HTERT RPE-1 (cell line): ENCODE results near the gene OR2AG2.

Experiments used
- in situ Hi-C: fragments of 300-500 bp; cut with MboI; formaldehyde crosslinking; loops from 4 replicates; pipeline ENCODE4 v1.14.3; 2020; ENCODE audit warnings: low sequenced_read_pairs

Gene OR2AG2

DNA sequence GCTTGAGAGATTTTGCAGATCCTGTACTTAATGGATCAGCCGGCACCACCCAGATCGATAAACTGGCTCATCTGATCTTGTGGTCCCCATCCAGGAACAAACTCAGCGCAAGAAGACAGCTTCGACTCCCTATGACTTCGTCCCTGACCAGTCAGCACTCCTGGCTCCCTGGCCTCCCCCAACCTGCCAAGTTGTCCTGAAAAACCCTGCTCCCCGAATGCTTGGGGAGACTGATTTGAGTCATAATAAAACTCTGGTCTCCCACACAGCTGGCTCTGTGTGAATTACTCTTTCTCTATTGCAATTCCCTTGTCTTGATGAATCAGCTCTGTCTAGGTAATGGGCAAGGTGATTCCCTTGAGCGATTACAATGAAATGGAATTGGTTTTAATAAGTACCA lies 29.5 kb downstream of the OR2AG2 start:
- in situ Hi-C loops = no loop called here

DNA sequence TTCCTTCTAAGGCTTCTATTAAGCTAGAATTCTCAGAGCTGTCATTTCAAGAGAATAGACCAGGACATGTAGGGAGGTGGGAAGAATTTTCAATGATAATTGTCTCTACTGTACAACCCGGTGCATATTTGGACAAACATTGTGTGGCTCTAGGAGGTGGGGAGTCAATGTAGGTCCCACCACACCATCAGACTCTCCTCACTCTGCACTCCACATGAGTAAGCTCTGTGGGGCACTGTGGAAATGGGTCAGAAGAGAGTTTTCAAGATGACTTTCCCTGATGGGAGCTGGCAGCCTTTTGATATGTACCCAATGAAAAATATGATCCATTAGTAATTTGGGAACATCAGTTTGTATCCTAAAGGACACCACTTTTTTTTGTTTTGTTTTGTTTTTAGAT lies 33.2 kb downstream of the OR2AG2 start:
- in situ Hi-C loops = no loop called here

DNA sequence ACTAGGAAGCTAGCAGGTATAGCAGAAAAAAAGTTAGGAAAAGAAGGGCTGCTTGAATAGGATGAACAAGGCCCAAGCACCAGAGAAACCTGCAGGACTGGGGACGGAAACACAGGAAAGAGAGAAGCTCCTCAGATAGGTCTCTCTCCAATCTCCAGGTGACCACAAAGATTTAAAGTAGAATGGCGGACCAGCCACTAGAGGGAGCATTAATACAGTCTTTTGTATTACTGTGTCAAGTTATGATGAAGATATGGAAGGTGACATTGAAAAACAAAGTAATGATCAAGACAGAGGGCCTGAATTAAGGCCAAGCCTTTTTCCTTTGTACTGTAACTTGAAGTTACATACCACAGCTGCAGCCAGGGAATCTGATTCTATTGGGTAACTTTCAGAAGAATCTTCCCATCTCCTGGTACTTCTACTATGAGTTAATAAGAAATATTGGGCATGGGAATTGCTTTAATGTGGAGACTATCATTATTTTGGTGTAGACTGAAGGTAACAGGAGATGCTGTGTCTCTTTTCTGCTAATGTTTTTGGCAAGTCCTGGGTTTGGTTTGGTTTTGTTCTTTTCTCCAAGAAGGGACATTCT lies 33.8 kb downstream of the OR2AG2 start:
- in situ Hi-C loops = no loop called here

DNA sequence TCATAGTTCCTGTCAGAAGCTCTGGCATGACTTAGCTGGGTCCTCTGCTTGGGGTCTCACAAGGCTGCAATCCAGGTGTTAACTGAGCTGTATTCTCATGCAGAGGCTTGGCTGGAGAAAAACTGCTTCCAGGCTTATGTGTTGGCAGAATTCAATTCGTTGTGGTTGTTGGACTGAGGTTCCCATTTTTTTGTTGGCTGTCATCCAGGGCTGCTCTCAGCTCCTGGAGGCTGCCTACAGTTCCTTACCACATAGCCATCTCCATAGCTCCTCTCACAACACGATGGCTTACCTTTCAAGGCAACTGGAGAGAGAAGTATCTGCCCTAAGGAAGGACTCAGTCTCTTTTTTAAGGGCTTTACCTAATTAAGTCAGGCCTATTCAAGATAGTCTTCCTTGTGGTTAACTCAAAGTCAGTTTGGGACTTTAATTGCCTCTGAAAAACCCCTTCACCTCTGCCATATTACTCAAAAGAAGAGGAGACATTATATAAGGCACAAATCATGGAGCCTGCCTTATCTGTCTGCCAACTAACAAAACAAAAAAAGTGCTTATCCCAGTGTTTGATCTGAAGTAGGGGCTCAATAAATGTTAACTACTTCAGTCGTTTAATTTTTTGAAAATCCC lies 35.2 kb downstream of the OR2AG2 start:
- in situ Hi-C loops = no loop called here

DNA sequence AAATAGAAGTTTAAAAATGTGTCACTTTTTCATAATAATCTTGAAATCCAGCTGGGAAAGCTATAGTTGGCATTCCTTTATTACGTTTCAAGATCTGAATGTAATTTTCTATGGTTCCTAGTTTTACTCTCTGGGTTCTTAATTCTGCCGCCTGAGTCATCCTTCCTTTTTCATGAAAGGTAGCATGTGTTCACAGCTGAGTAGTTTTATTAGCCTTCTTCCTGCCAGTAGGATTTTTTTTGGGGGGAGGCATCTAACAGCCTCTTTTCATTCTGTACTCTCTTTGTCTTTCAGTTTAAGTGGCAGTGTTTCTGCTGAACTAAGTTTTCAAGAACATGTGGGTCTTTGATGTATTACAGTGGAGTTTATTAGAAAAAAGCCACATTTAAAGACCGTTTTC lies 36.5 kb downstream of the OR2AG2 start:
- in situ Hi-C loops = no loop called here

DNA sequence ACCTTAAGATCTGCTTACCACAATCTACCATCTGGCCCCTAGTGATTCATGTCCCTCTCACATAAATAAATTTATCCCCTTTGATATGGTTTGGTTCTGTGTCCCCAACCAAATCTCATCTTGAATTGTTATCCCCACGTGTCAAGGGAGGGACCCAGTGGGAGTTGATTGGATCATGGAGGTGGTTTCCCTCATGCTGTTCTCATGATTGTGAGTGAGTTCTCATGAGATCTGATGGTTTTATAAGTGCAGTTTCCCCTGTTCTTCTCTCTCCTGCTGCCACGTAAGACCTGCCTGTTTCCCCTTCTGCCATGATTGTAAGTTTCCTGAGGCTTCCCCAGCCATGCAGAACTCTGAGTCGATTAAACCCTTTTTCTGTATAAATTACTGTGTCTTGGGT lies 37.2 kb downstream of the OR2AG2 start:
- in situ Hi-C loops = no loop called here

DNA sequence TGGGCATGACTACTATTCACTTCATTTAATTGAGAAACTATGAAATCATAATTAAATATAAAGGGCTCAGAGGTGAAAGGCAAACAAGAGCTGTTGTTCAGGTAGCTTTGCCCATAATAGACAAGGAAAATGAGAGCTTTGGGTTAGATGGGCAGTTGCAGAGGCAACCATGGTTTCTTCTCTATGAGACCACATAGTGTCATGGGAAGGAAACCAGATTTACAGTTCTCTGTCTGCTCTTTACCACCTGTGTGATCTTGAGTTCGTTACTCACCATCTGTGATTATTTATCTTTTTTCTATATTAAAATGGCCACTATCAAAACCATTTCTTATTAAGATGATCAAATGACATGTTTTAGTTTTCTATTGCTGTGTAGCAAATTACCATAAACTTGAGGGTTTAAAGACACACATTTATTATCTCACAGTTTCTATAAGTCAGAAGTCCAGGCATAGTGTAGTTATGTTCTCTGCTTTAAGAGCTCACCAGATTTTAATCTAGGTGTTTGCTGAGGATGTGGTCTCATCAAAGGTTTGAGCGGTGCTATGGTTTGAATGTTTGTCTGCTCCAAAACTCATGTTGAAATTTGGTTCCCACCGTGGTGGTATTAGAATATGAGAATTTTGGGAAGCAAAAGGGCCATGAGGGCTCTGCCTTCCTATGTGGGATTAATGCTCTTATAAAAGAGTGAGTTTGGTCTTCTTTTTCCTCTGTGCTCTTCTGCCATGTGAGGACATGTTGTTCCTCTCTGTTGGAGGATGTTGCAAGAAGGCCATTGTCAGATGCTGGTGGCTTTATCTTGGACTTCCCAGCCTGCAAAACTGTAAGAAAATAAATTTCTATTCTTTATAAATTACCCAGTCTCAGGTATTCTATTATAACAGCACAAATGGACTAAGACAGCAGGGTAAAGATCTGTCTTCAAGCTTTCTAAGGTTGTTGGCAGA lies 38.2 kb downstream of the OR2AG2 start:
- in situ Hi-C loops = no loop called here

DNA sequence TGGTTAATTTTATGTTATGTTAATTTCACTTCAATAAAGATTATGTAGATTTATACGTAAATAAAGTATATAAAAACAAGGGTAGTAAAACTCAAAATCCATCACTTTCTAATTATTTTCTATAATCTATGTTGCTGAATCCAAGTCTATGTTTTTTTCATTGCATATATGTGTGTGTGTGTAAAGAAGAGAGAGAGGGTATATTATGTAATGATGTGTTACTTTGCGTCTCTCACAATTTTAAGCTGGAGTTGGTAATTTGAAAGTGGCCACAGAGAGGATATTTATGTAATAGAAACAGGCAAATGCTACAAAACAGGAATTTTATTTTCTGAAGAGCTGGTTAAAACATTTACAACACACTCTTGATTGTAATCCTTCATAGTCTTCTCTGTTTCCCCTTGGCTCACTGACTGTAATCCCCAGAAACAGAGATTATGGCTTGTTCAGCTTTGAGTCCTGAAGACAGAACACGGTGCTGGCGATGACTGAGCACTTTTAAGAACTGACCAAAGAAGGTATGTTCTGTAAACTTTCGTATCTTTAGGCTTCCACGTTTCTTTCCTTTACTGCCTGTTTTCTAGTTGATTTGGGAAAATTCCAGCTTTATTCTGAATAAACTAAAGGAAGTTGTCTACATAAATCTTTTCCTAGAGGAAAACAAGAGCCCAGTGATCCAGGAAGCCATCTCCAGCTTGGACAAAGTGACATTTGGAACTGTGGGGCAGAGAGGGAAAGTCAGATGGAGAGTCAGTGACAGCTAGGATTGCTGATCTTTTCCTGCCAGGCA lies 43.6 kb downstream of the OR2AG2 start:
- in situ Hi-C loops = no loop called here

DNA sequence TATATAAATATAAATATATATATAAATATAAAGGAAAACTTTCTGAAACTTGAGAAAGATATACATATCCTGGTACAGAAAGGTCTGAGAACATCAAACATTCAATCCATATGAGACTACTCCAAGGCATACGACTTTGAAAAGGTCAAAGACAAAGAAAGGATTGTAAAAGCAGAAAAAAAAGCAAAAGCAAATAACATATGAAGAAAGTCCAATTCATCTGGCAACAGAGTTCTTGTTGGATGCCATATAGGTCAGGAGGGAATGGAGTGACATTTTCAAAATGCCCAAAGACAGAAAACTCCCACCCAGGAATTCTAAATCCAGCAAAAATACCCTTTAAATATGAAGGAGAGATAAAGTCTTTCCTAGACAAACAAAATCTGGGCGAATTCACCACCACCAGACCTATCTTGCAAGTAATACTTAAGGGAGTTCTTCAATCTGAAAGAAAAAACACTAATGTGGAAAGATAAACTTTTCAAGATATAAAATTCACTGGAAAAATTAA lies 46.3 kb downstream of the OR2AG2 start:
- in situ Hi-C loops = no loop called here

DNA sequence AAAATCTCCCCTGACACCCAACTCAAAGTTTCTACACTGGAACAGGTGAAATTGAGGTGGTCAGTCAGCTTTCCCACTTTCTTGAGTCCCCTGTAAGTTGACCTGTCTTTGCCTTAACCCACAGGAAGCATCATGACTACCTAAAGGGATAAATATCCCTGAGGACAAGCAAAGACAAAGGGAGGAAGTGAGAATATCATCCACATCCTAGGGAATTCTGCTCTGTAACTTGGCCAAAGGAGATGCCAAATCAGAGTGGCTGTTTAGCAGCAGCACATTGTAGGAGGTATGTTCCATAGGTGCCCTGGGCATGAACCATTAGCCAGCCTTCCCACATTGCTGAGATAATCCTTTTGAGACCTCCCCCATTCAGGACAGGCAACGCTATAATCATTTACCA lies 47.8 kb downstream of the OR2AG2 start:
- in situ Hi-C loops = no loop called here

DNA sequence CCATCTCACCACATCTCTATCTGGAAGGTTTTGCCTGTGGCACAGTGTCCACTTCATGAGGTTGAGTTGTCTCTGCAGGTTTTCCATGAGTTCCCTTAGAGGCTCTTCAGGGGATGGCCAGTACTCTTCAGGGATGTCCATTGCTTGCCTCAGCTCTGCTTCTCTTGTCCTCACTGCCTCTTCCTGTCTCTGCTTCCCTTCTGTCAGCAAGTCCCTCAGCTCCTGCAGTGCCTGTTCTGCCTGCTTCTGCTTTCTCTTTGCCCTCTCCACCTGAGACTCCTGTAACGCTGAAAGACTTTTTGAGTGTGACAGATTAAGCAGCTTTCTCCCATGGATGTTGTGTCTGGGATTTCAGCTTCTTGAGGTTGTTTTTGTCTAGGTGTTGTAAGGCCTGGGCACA lies 50.4 kb downstream of the OR2AG2 start:
- in situ Hi-C loops = no loop called here

DNA sequence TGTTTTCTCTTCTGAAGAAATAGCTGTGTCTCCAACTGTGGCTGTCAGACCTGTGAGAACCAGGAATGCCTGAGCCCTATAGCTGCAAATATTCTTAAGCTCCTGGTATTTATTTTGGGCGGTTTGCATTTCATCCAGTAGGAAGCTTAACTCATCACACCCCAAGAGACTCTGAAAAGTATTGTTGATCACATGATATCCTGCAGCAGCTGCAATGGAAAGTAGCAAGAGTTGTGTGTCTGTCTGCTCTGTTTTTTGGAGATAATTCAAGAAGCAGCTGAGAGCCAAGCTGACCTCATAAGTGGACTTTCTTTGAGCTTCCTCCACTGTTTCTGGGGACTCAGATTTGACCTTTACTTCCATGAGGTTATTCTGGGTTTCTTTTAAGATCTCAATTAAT lies 52.2 kb downstream of the OR2AG2 start:
- in situ Hi-C loops = no loop called here

DNA sequence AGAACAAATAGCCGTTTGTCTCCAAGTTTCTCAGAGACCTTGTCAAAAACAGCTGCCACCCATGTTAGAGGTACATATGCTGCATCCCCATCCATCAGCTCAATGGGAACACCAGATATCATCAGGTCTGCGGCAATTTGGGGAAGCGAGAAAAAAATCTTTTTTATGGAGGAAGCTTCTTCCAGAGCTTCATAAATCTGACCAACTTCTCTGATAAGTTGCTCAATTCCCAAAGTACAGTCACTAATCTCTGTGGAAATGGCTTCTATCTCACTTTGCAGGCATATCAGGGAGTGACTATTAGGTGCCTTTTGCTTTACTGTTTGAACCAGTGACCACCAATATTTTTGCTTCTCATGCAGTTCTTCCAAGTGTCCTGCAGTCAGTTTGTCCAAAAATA lies 54.4 kb downstream of the OR2AG2 start:
- in situ Hi-C loops = no loop called here
